Right atrium auricular region (tissue), 2 donors: ENCODE measurements around the gene SLC25A43. TPM values are rescaled to one million over a fixed set of nuclear protein-coding genes. Genes with fewer than 3 reads are reported as not detected.

ENCODE experiments used
- DNase-seq: peaks from one replicate; pipeline ENCODE4 v3.0.0-alpha.2; 2019; ENCODE audit warnings: low spot score
- H3K27ac ChIP-seq, 2 donors: fragments of 200-600 bp; sonication (generic); 1 replicate in 1 of 2; 2 replicates in 1 of 2; pipeline ENCODE4 v1.5.1; 2016 to 2019
- H3K27me3 ChIP-seq, 2 donors: fragments of 200-600 bp; sonication (generic); one replicate each; pipeline versions ENCODE4 v1.5.1 to v1.6.0; 2017 to 2019
- H3K36me3 ChIP-seq: fragments of 200-600 bp; sonication (generic); one replicate; pipeline ENCODE4 v1.5.1; 2016
- H3K4me1 ChIP-seq, 2 donors: fragments of 200-600 bp; sonication (generic); one replicate each; pipeline versions ENCODE4 v1.5.1 to v1.6.0; 2017 to 2019
- H3K4me3 ChIP-seq, 2 donors: fragments of 200-600 bp; sonication (generic); 1 replicate in 1 of 2; 2 replicates in 1 of 2; pipeline ENCODE4 v1.5.1; 2017 to 2019; ENCODE audit warnings: mild to moderate bottlenecking in 1 of 2, moderate library complexity in 1 of 2
- H3K9me3 ChIP-seq, 2 donors: fragments of 200-600 bp; sonication (generic); one replicate each; pipeline ENCODE4 v1.5.1; 2019
- CTCF ChIP-seq, 2 donors: fragments of 200-600 bp; sonication (generic); IDR thresholded peaks; one replicate each; pipeline ENCODE4 v1.5.1; 2019; ENCODE audit warnings: antibody characterized with exemption in 2 of 2
- total RNA-seq, 2 donors: library from RNA; depleted of rRNA; stranded (reverse); fragments of >200 nt; gene quantifications; one replicate each; pipeline ENCODE4 v1.1.0, GENCODE V29; 2016

Gene SLC25A43
- total RNA-seq, 2 donors from 2014 or later: 5.6 to 8.1 TPM

- no peak overlapping the region for H3K27ac ChIP-seq
- no peak for TF ChIP-seq CTCF (IDR thresholded peaks at IDR 0.05)
- H3K9me3 ChIP-seq: no peaks in the 10 kb centered on the region
- no peaks in the 10 kb centered on the region for H3K36me3 ChIP-seq
- H3K27me3 ChIP-seq: no peaks in the 10 kb centered on the region
- no peaks in the 10 kb centered on the region for H3K4me1 ChIP-seq
- no peak overlapping the region for H3K4me3 ChIP-seq
- DNase-seq: no peak
Observed at GRCh38 chrX:119401569-119401968, 2.4 kb downstream of the SLC25A43 start.

DNA sequence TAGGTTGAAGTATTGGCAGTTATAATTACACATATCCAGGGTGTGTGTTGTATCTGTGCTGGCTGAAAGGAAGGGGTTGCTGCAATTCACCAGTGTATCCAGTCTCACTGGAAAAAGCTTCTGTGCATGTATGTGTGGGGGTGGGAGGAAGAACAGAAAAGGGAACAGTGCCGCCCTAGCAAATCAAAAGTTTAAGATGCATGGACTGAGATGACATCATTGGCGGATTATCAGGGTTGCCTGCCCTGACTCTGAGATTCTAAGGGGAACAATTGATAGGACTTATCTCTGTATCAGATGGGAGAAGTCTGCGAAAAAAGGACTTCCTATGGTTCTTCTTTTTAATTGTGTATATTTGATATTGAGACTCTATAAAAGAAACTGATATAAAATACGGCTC lies 3.5 kb downstream of the SLC25A43 start:
- Histone ChIP-seq H3K27me3 (no peaks in the 10 kb centered on the region), H3K4me3 (no peak overlapping the region), H3K36me3 (no peaks in the 10 kb centered on the region), H3K27ac (no peak overlapping the region), H3K9me3 (no peaks in the 10 kb centered on the region), H3K4me1 (no peaks in the 10 kb centered on the region)
- no peak for DNase-seq
- no peak for TF ChIP-seq CTCF (IDR thresholded peaks at IDR 0.05)

GRCh38 chrX:119406776-119407175 lies 7.6 kb downstream of the SLC25A43 start:
- Histone ChIP-seq H3K4me1 (no peaks in the 10 kb centered on the region), H3K27ac (no peak overlapping the region), H3K4me3 (no peak overlapping the region), H3K9me3 (no peaks in the 10 kb centered on the region), H3K27me3 (no peaks in the 10 kb centered on the region), H3K36me3 (no peaks in the 10 kb centered on the region)
- no peak for TF ChIP-seq CTCF (IDR thresholded peaks at IDR 0.05)
- DNase-seq: no peak

DNA sequence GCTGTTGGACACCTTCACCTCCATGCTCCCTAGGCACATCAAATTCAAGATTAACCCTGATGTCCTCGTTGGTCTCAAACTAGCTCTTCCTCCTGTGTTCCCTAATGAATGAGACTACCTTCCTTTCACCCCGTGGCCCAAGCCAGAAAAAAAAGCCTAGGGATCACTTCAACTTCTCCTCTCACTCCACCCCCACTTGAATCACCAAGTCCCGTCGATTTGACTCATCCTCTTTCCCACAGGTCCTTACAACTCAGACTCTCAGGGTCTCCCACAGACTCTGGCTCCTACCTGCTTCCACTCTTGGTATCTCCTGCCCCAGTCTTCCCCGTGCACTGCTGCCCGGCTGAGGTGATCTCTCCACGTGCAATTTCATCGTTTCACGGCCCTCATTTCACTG lies 8.5 kb downstream of the SLC25A43 start:
- H3K27ac ChIP-seq: no peak overlapping the region
- TF ChIP-seq CTCF (IDR thresholded peaks at IDR 0.05): no peak
- no peak overlapping the region for H3K4me3 ChIP-seq
- H3K36me3 ChIP-seq: no peaks in the 10 kb centered on the region
- DNase-seq: no peak
- no peaks in the 10 kb centered on the region for H3K9me3 ChIP-seq
- H3K4me1 ChIP-seq: no peaks in the 10 kb centered on the region
- H3K27me3 ChIP-seq: no peaks in the 10 kb centered on the region

DNA sequence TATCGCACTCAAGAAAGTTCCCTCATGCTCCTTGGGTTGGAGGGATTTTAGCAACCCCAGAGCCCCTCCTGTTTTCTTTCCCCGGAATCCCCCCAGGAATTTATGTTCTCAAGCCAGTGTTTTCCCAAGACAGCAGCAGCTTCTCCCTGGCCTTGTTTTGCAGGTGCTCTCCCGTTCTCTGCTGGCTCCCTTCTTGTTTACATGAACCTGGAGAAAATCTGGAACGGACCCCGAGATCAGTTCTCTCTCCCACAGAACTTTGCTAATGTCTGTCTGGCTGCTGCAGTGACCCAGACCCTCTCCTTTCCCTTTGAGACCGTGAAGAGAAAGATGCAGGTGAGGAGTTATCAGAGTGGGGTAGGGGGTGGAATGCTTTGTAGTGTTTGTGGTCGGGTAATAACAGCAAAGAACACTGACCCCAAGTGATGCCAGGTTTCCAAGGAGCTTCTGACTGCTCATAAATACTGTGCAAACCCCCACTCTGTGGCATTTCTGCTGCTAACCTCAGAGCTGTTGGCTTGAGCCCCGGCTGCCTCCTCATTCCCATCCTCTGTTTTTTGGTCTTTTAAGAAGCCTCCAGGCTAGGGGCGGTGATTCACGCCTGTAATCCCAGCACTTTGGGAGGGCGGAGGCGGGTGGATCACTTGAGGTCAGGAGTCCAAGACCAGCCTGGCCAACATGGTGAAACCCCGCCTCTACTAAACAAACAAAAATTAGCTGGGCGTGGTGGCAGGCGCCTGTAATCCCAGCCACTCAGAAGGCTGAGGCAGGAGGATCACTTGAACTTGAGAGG lies 11.1 kb downstream of the SLC25A43 start:
- Histone ChIP-seq H3K4me1 (no peaks in the 10 kb centered on the region), H3K36me3 (no peaks in the 10 kb centered on the region), H3K9me3 (no peaks in the 10 kb centered on the region), H3K27ac (no peak overlapping the region), H3K4me3 (no peak overlapping the region), H3K27me3 (no peaks in the 10 kb centered on the region)
- no peak for TF ChIP-seq CTCF (IDR thresholded peaks at IDR 0.05)
- peak; percentile 60 for DNase-seq

GRCh38 chrX:119410854-119411253 lies 11.7 kb downstream of the SLC25A43 start:
- no peak overlapping the region for H3K27ac ChIP-seq
- no peaks in the 10 kb centered on the region for H3K27me3 ChIP-seq
- no peak for TF ChIP-seq CTCF (IDR thresholded peaks at IDR 0.05)

More at GRCh38 chrX:119410854-119411253, 11.7 kb downstream of the SLC25A43 start:
- H3K9me3 ChIP-seq: no peaks in the 10 kb centered on the region
- H3K36me3 ChIP-seq: no peaks in the 10 kb centered on the region
- H3K4me3 ChIP-seq: no peak overlapping the region
- no peaks in the 10 kb centered on the region for H3K4me1 ChIP-seq
- DNase-seq: no peak
